GM18519 (cell line): ENCODE measurements around the gene SLC25A45.

Experiments used
- ATAC-seq: cut with Tn5 transposase; IDR thresholded peaks from one replicate; pipeline ENCODE4 v1.9.1; 2021; ENCODE audit warnings: mild to moderate bottlenecking, moderate library complexity; ENCODE audit not compliant: unreplicated experiment, low FRiP score

SLC25A45 gene

DNA sequence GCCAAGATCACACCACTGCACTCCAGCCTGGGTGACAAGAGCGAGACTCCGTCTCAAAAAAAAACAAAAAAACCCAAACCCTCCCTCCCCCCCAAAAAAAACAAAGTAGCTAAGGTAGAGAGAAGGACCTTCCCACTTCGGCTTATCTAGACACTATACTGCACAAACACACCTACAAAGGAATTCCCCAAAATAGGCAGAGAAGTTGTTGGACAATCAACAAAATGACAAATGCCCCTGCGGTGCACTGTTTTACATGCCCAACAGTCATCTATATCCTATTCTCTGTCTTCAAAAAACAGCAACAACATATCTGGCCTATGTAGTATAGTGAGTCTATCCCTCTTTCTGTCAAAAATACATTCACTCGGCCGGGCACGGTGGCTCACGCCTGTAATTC lies 55.4 kb downstream of the SLC25A45 start:
- ATAC-seq, result no peak

DNA sequence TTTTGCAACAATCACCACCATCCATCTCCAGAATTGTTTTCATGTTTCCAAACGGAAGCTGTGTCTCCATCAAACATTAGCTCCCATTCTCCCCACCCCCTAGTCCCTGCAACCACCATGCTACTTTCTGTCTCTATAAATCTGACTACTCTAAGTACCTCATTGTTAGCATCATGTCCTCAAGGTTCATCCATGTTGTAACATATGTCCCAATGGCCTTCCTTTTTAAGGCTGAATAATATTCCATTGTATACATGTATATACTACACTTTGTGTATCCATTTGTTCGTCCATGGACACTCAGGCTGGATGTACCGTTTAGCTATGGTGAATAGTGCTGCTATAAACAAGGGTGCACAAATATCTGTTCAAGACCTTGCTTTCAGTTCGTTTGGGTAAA lies 57.0 kb downstream of the SLC25A45 start:
- no peak for ATAC-seq
